Activated CD4-positive, CD25-positive, alpha-beta regulatory T cell treated with anti-CD3 and anti-CD28 coated beads, Interleukin-2, amount 50 U/mL, for 24 hours (primary cell): ENCODE results near the gene ABHD14A.

Experiments
- ATAC-seq, 2 donors: fragments of 150-1000 bp; cut with Tn5 transposase; one replicate each; pipeline ENCODE4 v1.10.0; 2021; ENCODE audit warnings: mild to moderate bottlenecking in 1 of 2, moderate library complexity in 1 of 2

The ABHD14A gene

DNA sequence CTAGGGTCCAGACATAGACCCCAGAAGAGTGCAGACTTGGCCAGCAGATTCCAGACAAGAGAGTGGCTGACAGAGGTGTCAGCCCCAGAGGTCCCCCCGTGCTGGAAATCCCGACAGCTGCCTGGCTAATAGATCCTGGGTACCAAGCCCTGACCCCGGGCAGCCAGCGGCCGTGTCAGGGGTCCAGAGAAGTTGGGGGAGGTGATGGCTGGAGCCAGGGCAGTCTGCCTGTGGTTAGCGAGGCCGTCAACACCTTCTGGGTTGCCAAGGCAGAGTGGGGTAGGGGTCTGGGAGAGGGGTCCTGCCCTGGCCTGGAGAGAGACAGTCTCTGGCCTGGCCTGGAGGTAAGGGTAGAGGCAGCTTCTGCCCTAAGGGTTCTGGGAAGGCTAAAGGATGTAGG, 45.9 kb downstream of the ABHD14A start:
- no peak for ATAC-seq

GRCh38 chr3:52021489-52022268, 46.8 kb downstream of the ABHD14A start:
- no peak for ATAC-seq

DNA sequence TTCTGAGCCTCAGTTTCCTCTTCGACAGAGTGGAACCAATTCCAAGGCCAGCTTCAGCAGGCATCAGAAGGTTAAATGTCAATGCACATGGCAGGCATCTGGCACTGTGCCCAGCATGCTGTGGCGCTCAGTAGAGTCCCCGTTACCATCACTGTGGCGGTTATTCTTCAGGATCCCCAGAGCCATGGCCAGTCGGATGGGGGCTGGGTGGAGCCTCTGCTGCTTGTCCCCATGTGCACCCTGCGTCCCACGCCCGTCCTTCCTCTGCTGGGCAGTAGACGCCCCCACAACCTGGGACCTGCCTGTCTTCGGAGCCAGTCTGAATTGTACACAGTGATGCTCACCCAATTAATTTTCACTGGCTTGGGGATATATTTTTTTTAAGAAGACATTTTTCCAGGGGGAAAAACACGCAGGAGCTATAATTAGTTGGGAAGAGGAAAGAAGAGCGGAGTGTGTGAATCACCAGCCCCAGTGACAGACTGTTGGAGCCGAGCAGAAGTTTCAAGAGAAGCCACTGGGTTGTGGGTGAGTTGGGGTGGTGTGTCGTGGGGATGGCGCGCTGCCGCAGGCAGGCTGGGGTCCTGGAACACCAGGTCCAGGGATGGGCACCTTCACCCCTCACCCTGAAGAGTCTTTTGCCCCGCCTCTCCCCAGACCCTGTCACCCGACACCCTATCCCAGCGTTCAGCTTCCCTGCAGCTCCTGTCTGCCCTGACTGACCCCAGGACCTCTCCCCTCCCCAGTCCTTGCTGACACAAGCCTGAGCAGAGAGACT, 47.6 kb downstream of the ABHD14A start:
- ATAC-seq = no peak

DNA sequence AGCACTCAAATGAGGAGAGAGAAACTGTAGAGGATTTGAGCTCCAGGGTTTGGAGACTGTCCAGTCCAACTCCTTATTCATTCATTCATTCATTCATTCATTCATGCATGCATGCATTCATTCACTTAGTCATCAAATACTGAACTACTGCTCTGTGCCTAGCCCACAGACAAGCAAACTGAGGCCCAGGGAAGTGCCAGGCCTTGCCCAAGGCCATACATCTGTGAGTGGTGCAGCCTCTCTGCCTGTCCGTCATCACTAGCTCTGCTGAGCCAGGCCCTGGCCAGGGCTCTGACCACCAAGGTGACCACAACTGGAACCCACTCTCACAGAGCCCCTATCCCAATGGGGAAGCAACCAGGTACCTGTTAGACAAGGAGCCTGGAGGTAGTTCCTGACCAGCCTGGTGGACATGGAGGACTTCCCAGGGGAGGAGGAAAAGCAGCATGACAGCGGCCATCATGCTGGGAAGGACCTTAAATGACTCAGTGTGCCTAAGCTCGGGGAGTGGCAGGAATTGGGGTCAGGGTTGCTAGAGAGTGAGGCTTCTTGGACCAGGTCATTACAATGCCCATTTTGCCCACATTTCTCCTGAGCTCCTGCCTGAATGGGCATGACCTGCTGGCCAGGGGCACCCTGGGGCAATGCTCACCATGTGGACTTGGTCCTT, 48.4 kb downstream of the ABHD14A start:
- no peak for ATAC-seq

GRCh38 chr3:52023860-52024764, 49.2 kb downstream of the ABHD14A start:
- ATAC-seq = no peak

DNA sequence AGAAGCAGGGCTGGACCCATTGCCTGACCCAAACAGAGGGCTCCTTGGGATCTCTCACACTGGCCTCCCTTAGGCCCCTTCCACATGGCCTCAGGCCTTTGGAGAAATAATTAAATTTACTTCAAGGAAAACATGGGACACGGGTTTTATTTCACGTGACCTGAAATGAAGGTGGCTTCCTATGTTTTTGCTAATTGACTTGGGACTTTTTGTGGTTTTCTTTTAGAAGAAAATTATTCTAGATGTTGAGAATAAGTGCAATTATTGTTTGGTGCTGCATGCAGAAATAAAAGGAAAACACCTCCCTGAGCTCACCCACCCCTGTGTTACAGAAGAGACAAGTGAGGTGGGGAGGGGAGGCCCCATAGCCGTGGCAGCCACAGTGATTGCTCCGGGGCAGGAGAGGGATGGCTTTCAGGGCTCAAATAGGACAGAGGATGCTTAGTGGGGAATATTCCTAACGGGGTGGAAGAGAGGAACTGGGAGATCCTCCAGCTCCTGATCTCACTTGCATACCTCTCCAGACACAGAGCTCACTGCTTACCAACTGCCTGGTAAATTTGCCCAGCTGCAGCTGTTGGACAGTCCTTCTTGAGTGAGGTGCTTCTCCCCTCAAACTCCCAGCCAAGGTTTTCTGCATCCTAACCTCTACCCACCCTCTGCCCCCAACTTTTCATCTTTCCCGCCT, 50.0 kb downstream of the ABHD14A start:
- no peak for ATAC-seq

DNA sequence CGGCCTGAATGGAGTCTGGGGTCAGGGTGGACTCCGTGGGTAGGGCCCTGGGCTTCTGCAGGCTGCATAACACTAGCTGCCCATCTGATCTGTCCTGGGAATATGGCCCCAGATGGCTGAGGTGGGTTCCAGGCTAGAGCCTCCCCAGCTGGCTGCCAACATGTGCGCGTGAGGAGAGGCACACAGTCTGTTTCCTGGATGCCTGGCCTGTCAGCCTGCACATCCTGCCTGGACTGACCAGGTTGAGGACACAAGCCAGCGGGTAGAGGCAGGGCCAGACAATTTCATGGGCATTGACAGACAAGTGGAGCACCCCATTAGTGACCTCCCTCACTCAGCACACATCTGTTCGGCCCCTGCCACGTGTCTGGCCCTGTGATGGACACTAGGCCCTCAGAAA, 50.6 kb downstream of the ABHD14A start:
- no peak for ATAC-seq

GRCh38 chr3:52026041-52026440, 51.2 kb downstream of the ABHD14A start:
- no peak for ATAC-seq

- no peak for ATAC-seq
Measured at GRCh38 chr3:52028572-52028971, 53.7 kb downstream of the ABHD14A start.

GRCh38 chr3:52029053-52029452, 54.2 kb downstream of the ABHD14A start:
- ATAC-seq = no peak

DNA sequence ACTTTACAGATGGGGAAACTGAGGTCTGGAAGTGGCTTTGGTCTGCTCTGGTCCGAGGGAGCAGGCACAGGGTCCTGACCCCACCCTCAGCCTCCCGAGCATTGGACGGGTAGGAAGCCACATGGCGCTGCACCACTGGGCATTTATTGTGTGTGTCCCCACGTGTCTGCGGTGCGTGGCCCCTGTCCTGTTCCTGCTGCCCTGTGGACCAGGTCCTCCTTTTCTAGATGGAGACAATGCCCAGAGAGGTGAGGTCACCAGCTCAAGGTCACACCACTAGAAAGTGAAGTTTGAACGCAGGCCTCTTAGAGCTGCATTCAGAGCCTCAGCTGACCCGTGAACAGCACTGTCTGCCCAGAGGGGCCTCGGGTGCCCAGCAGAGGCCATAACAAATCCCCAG, 54.7 kb downstream of the ABHD14A start:
- no peak for ATAC-seq
